Chondrocyte (in vitro differentiated cells): Measurements from ENCODE around the gene ACER2. TPM values are rescaled to one million over a fixed set of nuclear protein-coding genes. Genes with fewer than 3 reads are reported as not detected.

Source experiments
- DNase-seq: peaks from one replicate; pipeline ENCODE4 v3.0.0; 2021; ENCODE audit warnings: mixed read lengths, low spot score
- H3K27ac Mint-ChIP-seq: one replicate; pipeline ENCODE4 v1.8.0; 2021; ENCODE audit warnings: mild to moderate bottlenecking, moderate library complexity, mixed read lengths; ENCODE audit not compliant: unreplicated experiment
- H3K27me3 Mint-ChIP-seq: 2 replicates; pipeline ENCODE4 v1.8.0; 2021; ENCODE audit warnings: low read depth, mixed read lengths
- H3K36me3 Mint-ChIP-seq: 2 replicates; pipeline ENCODE4 v1.8.0; 2021; ENCODE audit warnings: low read depth, mixed read lengths
- H3K4me1 Mint-ChIP-seq: 2 replicates; pipeline ENCODE4 v1.8.0; 2021; ENCODE audit warnings: low read depth, mild to moderate bottlenecking, mixed read lengths
- H3K4me3 Mint-ChIP-seq: one replicate; pipeline ENCODE4 v1.8.0; 2021; ENCODE audit warnings: mild to moderate bottlenecking, moderate library complexity, mixed read lengths; ENCODE audit not compliant: unreplicated experiment
- H3K9me3 Mint-ChIP-seq: 2 replicates; pipeline ENCODE4 v1.8.0; 2021; ENCODE audit warnings: low read depth, mixed read lengths
- total RNA-seq: library from RNA; stranded (reverse); gene quantifications from 3 replicates; pipeline ENCODE4 v1.2.1, GENCODE V29; 2021
- TF ChIP-seq, protein P1 (sequence below): fragments of 200-600 bp; sonication (generic); IDR thresholded peaks from 2 replicates; pipeline ENCODE4 v1.5.0; 2021; ENCODE audit warnings: antibody characterized with exemption, mild to moderate bottlenecking, moderate library complexity

The ACER2 gene
- total RNA-seq, 1 donor from 2014 or later: 0.65 TPM

DNA sequence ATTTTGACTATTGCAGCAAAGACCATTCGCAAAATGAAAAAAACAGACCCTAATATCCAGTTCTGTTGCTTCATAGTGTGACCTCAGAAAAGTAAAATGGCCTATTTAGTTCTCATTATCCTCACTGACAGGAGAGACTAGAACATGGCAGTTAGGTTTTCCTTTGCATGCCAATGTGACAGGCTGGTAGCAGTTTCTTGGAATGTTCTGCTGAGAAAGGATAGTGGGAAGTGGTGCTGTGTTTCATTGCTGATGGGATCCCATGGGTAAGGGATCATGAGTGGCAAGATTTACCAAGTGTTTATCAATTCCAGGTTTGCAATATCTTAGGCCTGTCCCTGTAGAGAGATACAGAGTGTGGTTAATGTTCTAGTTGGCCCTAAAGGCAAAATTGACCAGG is 88.5 kb downstream of the ACER2 start:
- H3K4me3 Mint-ChIP-seq: no peak overlapping the region
- peaks cover 17% of the 10 kb centered on the region for H3K4me1 Mint-ChIP-seq
- DNase-seq: no peak
- H3K27ac Mint-ChIP-seq: peak overlapping the region; percentile 37
- TF ChIP-seq, protein P1, sequence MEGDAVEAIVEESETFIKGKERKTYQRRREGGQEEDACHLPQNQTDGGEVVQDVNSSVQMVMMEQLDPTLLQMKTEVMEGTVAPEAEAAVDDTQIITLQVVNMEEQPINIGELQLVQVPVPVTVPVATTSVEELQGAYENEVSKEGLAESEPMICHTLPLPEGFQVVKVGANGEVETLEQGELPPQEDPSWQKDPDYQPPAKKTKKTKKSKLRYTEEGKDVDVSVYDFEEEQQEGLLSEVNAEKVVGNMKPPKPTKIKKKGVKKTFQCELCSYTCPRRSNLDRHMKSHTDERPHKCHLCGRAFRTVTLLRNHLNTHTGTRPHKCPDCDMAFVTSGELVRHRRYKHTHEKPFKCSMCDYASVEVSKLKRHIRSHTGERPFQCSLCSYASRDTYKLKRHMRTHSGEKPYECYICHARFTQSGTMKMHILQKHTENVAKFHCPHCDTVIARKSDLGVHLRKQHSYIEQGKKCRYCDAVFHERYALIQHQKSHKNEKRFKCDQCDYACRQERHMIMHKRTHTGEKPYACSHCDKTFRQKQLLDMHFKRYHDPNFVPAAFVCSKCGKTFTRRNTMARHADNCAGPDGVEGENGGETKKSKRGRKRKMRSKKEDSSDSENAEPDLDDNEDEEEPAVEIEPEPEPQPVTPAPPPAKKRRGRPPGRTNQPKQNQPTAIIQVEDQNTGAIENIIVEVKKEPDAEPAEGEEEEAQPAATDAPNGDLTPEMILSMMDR: no peak
- peaks cover 4% of the 10 kb centered on the region for H3K36me3 Mint-ChIP-seq
- H3K9me3 Mint-ChIP-seq: peaks cover 14% of the 10 kb centered on the region
- peaks cover 36% of the 10 kb centered on the region for H3K27me3 Mint-ChIP-seq

DNA sequence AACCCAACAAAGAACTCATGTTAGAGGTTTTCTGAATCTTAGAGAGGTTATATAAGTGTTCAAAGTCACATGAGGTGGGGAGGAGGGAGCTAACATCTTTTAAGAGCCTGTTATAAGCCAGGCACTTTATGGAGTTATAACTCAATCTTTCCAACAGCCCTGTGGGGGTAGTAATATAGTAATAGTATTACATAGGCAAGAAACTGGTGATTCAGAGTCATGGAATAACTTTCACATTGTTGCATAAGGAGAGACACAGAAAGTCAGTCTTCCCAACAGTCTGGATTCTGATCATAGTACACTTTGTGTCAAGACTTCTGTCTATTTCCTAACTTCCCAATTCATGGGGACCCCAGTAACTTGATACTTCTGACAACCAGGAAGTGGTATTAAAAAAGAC is 89.2 kb downstream of the ACER2 start:
- Mint-ChIP-seq H3K27ac (peak overlapping the region; percentile 84), H3K4me1 (peaks cover 16% of the 10 kb centered on the region), H3K36me3 (peaks cover 4% of the 10 kb centered on the region), H3K4me3 (no peak overlapping the region), H3K27me3 (peaks cover 41% of the 10 kb centered on the region), H3K9me3 (peaks cover 14% of the 10 kb centered on the region)
- DNase-seq: no peak
- TF ChIP-seq, protein P1: no peak

Other genes with a start within 250 kb of the ACER2 start
- gene DENND4C, start 178.3 kb upstream of the ACER2 start, total RNA-seq: 27.0 to 32.8 TPM (median 27.1 TPM) in 3 replicates
- 1,291 to 1,481 TPM (median 1,330 TPM) in 3 replicates for gene RPS6, start 28.8 kb upstream of the ACER2 start, total RNA-seq